HL-60/S4 (cell line): ENCODE measurements around the gene RBMS3.
"Not testable (repeated sequence)": the region's sequence is repeated elsewhere in the genome, so short reads cannot be mapped to it uniquely, and the experiment has no call there.

Source experiments
- in situ Hi-C: fragments of 300-500 bp; cut with MboI; formaldehyde crosslinking; loops from 2 replicates; pipeline ENCODE4 v1.14.3; 2022; ENCODE audit warnings: low sequenced_read_pairs

RBMS3 gene

GRCh38 chr3:29280404-29281093 is at the start of gene RBMS3:
RBMS3 (plus strand) TSS chr3:29281071.
- in situ Hi-C loops: no loop called here

- in situ Hi-C loops: not testable (repeated sequence)
Observed at GRCh38 chr3:29233126-29233525, 47.7 kb upstream of the RBMS3 start.

GRCh38 chr3:29236146-29236840 is 44.6 kb upstream of the RBMS3 start:
- in situ Hi-C loops: no loop called here

- in situ Hi-C loops: no loop called here
Observed at GRCh38 chr3:29239376-29239775, 41.5 kb upstream of the RBMS3 start.

GRCh38 chr3:29240248-29240647 is 40.6 kb upstream of the RBMS3 start:
- in situ Hi-C loops: no loop called here

- in situ Hi-C loops: no loop called here
Observed at GRCh38 chr3:29240887-29241286, 40.0 kb upstream of the RBMS3 start.

GRCh38 chr3:29241855-29242254 is 39.0 kb upstream of the RBMS3 start:
- in situ Hi-C loops: no loop called here

GRCh38 chr3:29242296-29242695 is 38.6 kb upstream of the RBMS3 start:
- in situ Hi-C loops: no loop called here

- in situ Hi-C loops: no loop called here
Observed at GRCh38 chr3:29245441-29245840, 35.4 kb upstream of the RBMS3 start.

GRCh38 chr3:29247088-29247745 is 33.7 kb upstream of the RBMS3 start:
- in situ Hi-C loops: no loop called here

- in situ Hi-C loops: no loop called here
Observed at GRCh38 chr3:29249829-29250345, 31.0 kb upstream of the RBMS3 start.

- in situ Hi-C loops: no loop called here
Observed at GRCh38 chr3:29255854-29256696, 24.8 kb upstream of the RBMS3 start.

- in situ Hi-C loops: no loop called here
Observed at GRCh38 chr3:29258161-29258560, 22.7 kb upstream of the RBMS3 start.

- in situ Hi-C loops: no loop called here
Observed at GRCh38 chr3:29261119-29261518, 19.8 kb upstream of the RBMS3 start.

GRCh38 chr3:29263476-29263875 is 17.4 kb upstream of the RBMS3 start:
- in situ Hi-C loops: no loop called here

GRCh38 chr3:29265509-29266072 is 15.3 kb upstream of the RBMS3 start:
- in situ Hi-C loops: no loop called here

GRCh38 chr3:29267226-29267625 is 13.6 kb upstream of the RBMS3 start:
- in situ Hi-C loops: no loop called here

GRCh38 chr3:29268651-29269050 is 12.2 kb upstream of the RBMS3 start:
- in situ Hi-C loops: no loop called here

GRCh38 chr3:29270752-29271151 is 10.1 kb upstream of the RBMS3 start:
- in situ Hi-C loops: no loop called here

- in situ Hi-C loops: no loop called here
Observed at GRCh38 chr3:29271475-29271874, 9.4 kb upstream of the RBMS3 start.

- in situ Hi-C loops: no loop called here
Observed at GRCh38 chr3:29274667-29275066, 6.2 kb upstream of the RBMS3 start.
